Naive thymus-derived CD4-positive, alpha-beta T cell (primary cell): ENCODE results near the gene CAND2. TPM values are rescaled to one million over a fixed set of nuclear protein-coding genes. Genes with fewer than 3 reads are reported as not detected.

Experiments used
- ATAC-seq: fragments of 150-1000 bp; cut with Tn5 transposase; 2 replicates; pipeline ENCODE4 v1.10.0; 2021; ENCODE audit warnings: mild to moderate bottlenecking, moderate library complexity
- CTCF ChIA-PET: fragments of 350-600 bp; sonication (Branson Sonifier 250); formaldehyde crosslinking; loops from one replicate; lab custom pipeline; 2021; ENCODE audit warnings: antibody characterized with exemption; lab: Charles Lee
- POLR2A ChIA-PET: fragments of 350-600 bp; sonication (Branson Sonifier 250); formaldehyde crosslinking; loops from one replicate; lab custom pipeline; 2021; ENCODE audit warnings: antibody characterized with exemption, inconsistent platforms; lab: Charles Lee
- DNase-seq, 9 donors: peaks; one replicate each; pipeline versions ENCODE4 v3.0.0 to v3.0.0-alpha.2; 2020 to 2022; ENCODE audit warnings: mixed read lengths in 1 of 9
- H3K27ac ChIP-seq: one replicate; pipeline ENCODE4 v1.7.0; 2013; ENCODE audit warnings: mild to moderate bottlenecking, low read depth, low read length, moderate library complexity
- H3K27me3 ChIP-seq, 2 donors: one replicate each; pipeline ENCODE4 v1.7.0; 2013; ENCODE audit warnings: low read length in 2 of 2, mild to moderate bottlenecking in 2 of 2, moderate library complexity in 2 of 2; ENCODE audit not compliant: control insufficient read depth in 2 of 2, insufficient read depth in 2 of 2
- H3K36me3 ChIP-seq, 3 experiments: 1 replicate in 2 of 3; 2 replicates in 1 of 3; pipeline ENCODE4 v1.7.0; 2013; ENCODE audit warnings: low read length in 3 of 3, mild to moderate bottlenecking in 3 of 3, moderate library complexity in 1 of 3; ENCODE audit not compliant: insufficient read depth in 3 of 3, control insufficient read depth in 2 of 3
- H3K4me1 ChIP-seq, 2 donors: one replicate each; pipeline ENCODE4 v1.7.0; 2013; ENCODE audit warnings: low read length in 2 of 2, mild to moderate bottlenecking in 2 of 2, moderate library complexity in 1 of 2; ENCODE audit not compliant: control insufficient read depth in 2 of 2, insufficient read depth in 2 of 2
- H3K4me3 ChIP-seq: 2 replicates; pipeline ENCODE4 v1.7.0; 2013; ENCODE audit warnings: mild to moderate bottlenecking, low read length
- H3K9me3 ChIP-seq, 3 experiments: 1 replicate in 2 of 3; 2 replicates in 1 of 3; pipeline ENCODE4 v1.7.0; 2013; ENCODE audit warnings: low read length in 3 of 3; ENCODE audit not compliant: control insufficient read depth in 2 of 3
- H3K27ac Mint-ChIP-seq, 9 donors: one replicate each; pipeline ENCODE4 v1.8.0; 2020 to 2022; ENCODE audit warnings: mixed read lengths in 9 of 9, mild to moderate bottlenecking in 8 of 9, moderate library complexity in 5 of 9, inconsistent platforms in 2 of 9
- H3K27me3 Mint-ChIP-seq, 5 donors: one replicate each; pipeline ENCODE4 v1.8.0; 2021 to 2022; ENCODE audit warnings: mixed read lengths in 5 of 5, mild to moderate bottlenecking in 1 of 5
- H3K36me3 Mint-ChIP-seq, 5 donors: one replicate each; pipeline ENCODE4 v1.8.0; 2020 to 2022; ENCODE audit warnings: mixed read lengths in 5 of 5, mild to moderate bottlenecking in 3 of 5, inconsistent platforms in 1 of 5
- H3K4me1 Mint-ChIP-seq, 7 donors: one replicate each; pipeline ENCODE4 v1.8.0; 2020 to 2022; ENCODE audit warnings: mixed read lengths in 7 of 7, mild to moderate bottlenecking in 3 of 7, inconsistent platforms in 1 of 7
- H3K4me3 Mint-ChIP-seq, 10 donors: one replicate each; pipeline ENCODE4 v1.8.0; 2020 to 2022; ENCODE audit warnings: mild to moderate bottlenecking in 10 of 10, mixed read lengths in 10 of 10, moderate library complexity in 6 of 10, inconsistent platforms in 2 of 10
- H3K9me3 Mint-ChIP-seq, 11 donors: one replicate each; pipeline ENCODE4 v1.8.0; 2020 to 2022; ENCODE audit warnings: mixed read lengths in 11 of 11, mild to moderate bottlenecking in 4 of 11, inconsistent platforms in 1 of 11, moderate library complexity in 1 of 11
- intact Hi-C, 2 donors: fragments of 100-400 bp; cut with micrococcal nuclease; formaldehyde crosslinking; loops; one replicate each; pipeline ENCODE4 v1.15.1; 2023
- polyA plus RNA-seq, 2 donors: library from polyadenylated mRNA; unstranded; fragments of 300-500 nt; fragmentation: Illumina TruSeq; gene quantifications; one replicate each; pipeline ENCODE4 v1.2.3, GENCODE V29; 2021
- total RNA-seq, 6 experiments: library from RNA in 5 of 6; stranded (reverse) in 5 of 6; gene quantifications; 1 replicate in 5 of 6; 2 replicates in 1 of 6; pipeline ENCODE4 v1.2.3 and lab custom pipeline; 2021 to 2026

The CAND2 gene
- total and polyA plus RNA-seq, 7 experiments from 2014 or later, result 0.15 to 8.2 (median 4.3) TPM

GRCh38 chr3:12758025-12758781, 38.3 kb upstream of the CAND2 start:
- POLR2A ChIA-PET, result no interaction called here
- intact Hi-C loops, result no loop called here

DNA sequence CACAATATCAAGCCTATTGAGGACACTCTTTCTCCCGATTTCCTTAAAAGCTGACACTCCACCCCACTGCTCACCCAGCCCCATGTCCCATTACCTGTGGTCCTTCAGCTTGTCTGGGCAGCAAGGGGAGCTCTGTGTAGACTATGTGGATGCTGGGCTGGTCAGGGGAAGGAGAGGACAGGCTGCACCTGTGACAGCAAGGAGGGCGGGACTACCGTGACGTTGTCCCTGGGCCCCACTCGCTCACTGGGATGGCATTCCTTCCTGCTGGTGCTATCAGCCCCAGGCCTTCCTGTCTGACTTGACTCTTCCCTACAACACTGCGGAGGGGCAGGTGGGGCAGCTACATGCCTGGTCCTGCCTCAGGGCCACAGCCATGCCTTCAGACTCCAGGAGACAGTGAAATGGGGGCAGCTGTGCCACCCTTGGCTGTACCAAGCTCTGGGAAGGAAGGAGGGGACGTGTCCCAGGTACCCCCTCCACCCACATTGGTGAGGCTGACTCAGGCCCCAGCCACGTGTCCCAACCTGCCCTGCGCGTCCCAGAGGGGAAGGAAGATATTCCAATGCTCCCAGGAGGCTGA, 37.3 kb upstream of the CAND2 start, which contains the start of gene TMEM40:
Gene TMEM40, minus strand, starts transcription at position 163 of the 583 bp plus-strand sequence. CDS start 9,427 bp downstream, outside the sequence.
- H3K4me3 ChIP-seq, result no peak within 1 kb of the TSS
- H3K9me3 Mint-ChIP-seq, result peaks cover 0 to 2% (median 0%) of the 10 kb centered on the region in 11 donors
- H3K27me3 Mint-ChIP-seq, result peaks cover 0 to 5% (median 4%) of the 10 kb centered on the region in 5 donors
- H3K4me1 ChIP-seq, result no peaks in the 10 kb centered on the region
- ChIA-PET POLR2A (no interaction called here), CTCF (no interaction called here)
- no peak for ATAC-seq
- peak within 1 kb of the TSS in 2 of 9 donors; percentile 13 to 63 for H3K27ac Mint-ChIP-seq
- peaks cover 0 to 6% (median 0%) of the 10 kb centered on the region in 7 donors for H3K4me1 Mint-ChIP-seq
- no peak within 1 kb of the TSS for H3K4me3 Mint-ChIP-seq
- intact Hi-C loops, result no loop called here
- no peak within 1 kb of the TSS for H3K27ac ChIP-seq
- no peaks in the 10 kb centered on the region for H3K36me3 Mint-ChIP-seq
- peaks cover 0 to 2% of the 10 kb centered on the region in 2 donors for H3K27me3 ChIP-seq
- H3K36me3 ChIP-seq, result no peaks in the 10 kb centered on the region
- H3K9me3 ChIP-seq, result no peaks in the 10 kb centered on the region
- DNase-seq, result no peak

More at GRCh38 chr3:12758025-12758781, 38.3 kb upstream of the CAND2 start:
- H3K27ac Mint-ChIP-seq, result peak overlapping the region in 2 of 9 donors; percentile 13 to 63
- peaks cover 0 to 5% (median 4%) of the 10 kb centered on the region in 5 donors for H3K27me3 Mint-ChIP-seq
- ATAC-seq (no peak), DNase-seq (no peak)
- CTCF ChIA-PET, result no interaction called here
- Histone ChIP-seq H3K27me3 (peaks cover 0 to 2% of the 10 kb centered on the region in 2 donors), H3K4me1 (no peaks in the 10 kb centered on the region), H3K36me3 (no peaks in the 10 kb centered on the region), H3K27ac (no peak overlapping the region), H3K4me3 (no peak overlapping the region), H3K9me3 (no peaks in the 10 kb centered on the region)
- peaks cover 0 to 6% (median 0%) of the 10 kb centered on the region in 7 donors for H3K4me1 Mint-ChIP-seq
- H3K9me3 Mint-ChIP-seq, result peaks cover 0 to 2% (median 0%) of the 10 kb centered on the region in 11 donors
- no peak overlapping the region for H3K4me3 Mint-ChIP-seq
- no peaks in the 10 kb centered on the region for H3K36me3 Mint-ChIP-seq

DNA sequence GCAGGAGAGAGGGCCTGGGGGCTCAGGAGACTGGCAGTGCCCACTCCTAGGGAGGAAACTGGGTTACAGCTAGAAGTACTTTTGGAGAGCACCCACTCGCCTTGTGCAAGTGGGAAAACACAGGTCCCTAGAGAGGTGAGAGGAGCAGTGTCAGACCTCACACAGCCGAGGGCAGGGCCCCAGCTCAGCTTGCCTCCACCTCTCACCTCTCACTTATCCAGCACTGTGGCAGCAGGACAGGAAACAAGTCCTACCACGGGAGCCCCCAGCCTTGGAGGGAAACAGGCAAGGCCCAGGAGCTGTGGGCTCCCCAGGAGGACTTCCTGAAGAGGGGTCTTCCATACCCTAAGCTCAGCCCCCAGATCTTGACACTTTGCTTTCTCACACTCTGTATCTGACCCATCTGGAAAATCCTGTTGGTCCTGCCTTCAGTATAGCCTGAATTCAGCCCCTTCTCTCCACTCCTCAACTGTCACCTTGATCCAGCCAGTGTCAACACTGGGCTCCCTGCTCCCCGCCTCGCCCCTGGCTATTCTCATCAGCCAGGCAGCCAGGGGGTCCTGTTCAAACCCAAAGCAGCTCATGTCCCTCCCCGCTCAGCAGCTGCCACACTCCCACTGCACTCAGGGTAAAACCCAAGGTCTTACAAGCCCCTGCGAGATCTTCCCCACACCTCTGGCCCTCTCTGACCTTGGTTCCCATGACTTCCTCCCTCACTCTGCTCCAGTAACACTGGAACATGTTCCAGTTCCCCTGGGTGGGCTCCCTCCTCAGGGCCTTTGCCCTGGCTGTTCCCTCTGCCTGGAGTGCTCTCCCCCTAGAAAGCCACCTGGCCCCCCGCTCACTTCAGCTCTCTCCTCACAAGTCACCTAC, 36.6 kb upstream of the CAND2 start:
- no peak overlapping the region for H3K4me3 Mint-ChIP-seq
- peaks cover 0 to 2% (median 0%) of the 10 kb centered on the region in 11 donors for H3K9me3 Mint-ChIP-seq
- H3K27ac ChIP-seq, result no peak overlapping the region
- H3K9me3 ChIP-seq, result no peaks in the 10 kb centered on the region
- H3K36me3 Mint-ChIP-seq, result no peaks in the 10 kb centered on the region
- ChIA-PET POLR2A (no interaction called here), CTCF (no interaction called here)
- peaks cover 0 to 5% (median 4%) of the 10 kb centered on the region in 5 donors for H3K27me3 Mint-ChIP-seq
- H3K36me3 ChIP-seq, result no peaks in the 10 kb centered on the region
- intact Hi-C loops, result no loop called here
- no peak overlapping the region for H3K4me3 ChIP-seq
- no peak for DNase-seq
- peak overlapping the region in 1 of 9 donors; percentile 23 for H3K27ac Mint-ChIP-seq
- no peaks in the 10 kb centered on the region for H3K4me1 ChIP-seq
- no peak for ATAC-seq
- H3K4me1 Mint-ChIP-seq, result peaks cover 0 to 6% (median 0%) of the 10 kb centered on the region in 7 donors
- H3K27me3 ChIP-seq, result peaks cover 0 to 2% of the 10 kb centered on the region in 2 donors

DNA sequence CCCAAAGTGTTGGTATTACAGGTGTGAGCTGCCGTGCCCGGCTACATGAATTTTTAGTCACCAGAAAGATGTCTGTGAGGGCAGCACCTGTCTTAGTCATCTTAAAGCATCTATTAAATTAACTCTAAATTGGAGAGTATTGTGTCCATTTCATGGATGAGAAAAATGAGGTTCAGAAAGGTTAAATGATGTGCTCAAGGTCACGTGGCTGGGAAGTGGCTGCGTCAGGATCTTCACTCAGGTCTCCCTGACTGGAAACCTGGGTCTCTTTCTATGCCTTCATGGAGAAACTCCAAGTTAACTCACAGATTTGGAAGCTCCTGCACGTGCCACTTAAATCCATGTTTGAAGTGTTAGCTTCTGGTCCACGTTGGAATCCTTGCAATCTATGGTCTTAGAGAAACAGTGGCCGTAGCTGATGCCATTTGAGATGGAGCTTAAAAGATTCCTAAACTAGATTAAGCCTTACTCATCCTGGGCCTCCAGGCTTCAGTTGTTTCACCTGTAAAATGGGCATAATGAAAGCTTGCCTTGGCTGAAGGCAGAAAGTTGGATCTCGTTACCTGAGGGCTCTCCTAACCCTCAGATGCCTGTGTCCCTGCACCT, 32.2 kb upstream of the CAND2 start:
- no peaks in the 10 kb centered on the region for H3K9me3 ChIP-seq
- no peaks in the 10 kb centered on the region for H3K36me3 ChIP-seq
- no peaks in the 10 kb centered on the region for H3K27me3 Mint-ChIP-seq
- ATAC-seq (no peak), DNase-seq (no peak)
- H3K4me3 ChIP-seq, result no peak overlapping the region
- H3K27me3 ChIP-seq, result peaks cover 0 to 2% of the 10 kb centered on the region in 2 donors
- no peaks in the 10 kb centered on the region for H3K4me1 Mint-ChIP-seq
- H3K9me3 Mint-ChIP-seq, result peaks cover 0 to 2% (median 0%) of the 10 kb centered on the region in 11 donors
- H3K27ac ChIP-seq, result no peak overlapping the region
- no peak overlapping the region for H3K27ac Mint-ChIP-seq
- H3K4me1 ChIP-seq, result no peaks in the 10 kb centered on the region
- H3K36me3 Mint-ChIP-seq, result no peaks in the 10 kb centered on the region
- ChIA-PET CTCF (interaction anchor here (1.2 kb wide), 1 partner anchor 20 kb away, joined by 4 read pairs; no protein-coding TSS in a partner anchor), POLR2A (no interaction called here)
- no peak overlapping the region for H3K4me3 Mint-ChIP-seq
- intact Hi-C loops, result no loop called here

GRCh38 chr3:12766541-12766940, 29.9 kb upstream of the CAND2 start:
- Histone ChIP-seq H3K27ac (no peak overlapping the region), H3K36me3 (no peaks in the 10 kb centered on the region), H3K27me3 (no peaks in the 10 kb centered on the region), H3K4me1 (no peaks in the 10 kb centered on the region), H3K9me3 (no peaks in the 10 kb centered on the region), H3K4me3 (no peak overlapping the region)
- intact Hi-C loops, result no loop called here
- CTCF ChIA-PET, result no interaction called here
- Mint-ChIP-seq H3K9me3 (peaks cover 0 to 2% (median 0%) of the 10 kb centered on the region in 11 donors), H3K4me3 (no peak overlapping the region), H3K27ac (no peak overlapping the region), H3K36me3 (no peaks in the 10 kb centered on the region), H3K4me1 (no peaks in the 10 kb centered on the region), H3K27me3 (no peaks in the 10 kb centered on the region)
- no peak for ATAC-seq
- POLR2A ChIA-PET, result no interaction called here
- DNase-seq, result no peak
